Measurements from ENCODE around the gene ZNF582.
A peak's percentile ranks its signal among the peaks of the same experiment; 100 is the strongest.

Gene ZNF582

DNA sequence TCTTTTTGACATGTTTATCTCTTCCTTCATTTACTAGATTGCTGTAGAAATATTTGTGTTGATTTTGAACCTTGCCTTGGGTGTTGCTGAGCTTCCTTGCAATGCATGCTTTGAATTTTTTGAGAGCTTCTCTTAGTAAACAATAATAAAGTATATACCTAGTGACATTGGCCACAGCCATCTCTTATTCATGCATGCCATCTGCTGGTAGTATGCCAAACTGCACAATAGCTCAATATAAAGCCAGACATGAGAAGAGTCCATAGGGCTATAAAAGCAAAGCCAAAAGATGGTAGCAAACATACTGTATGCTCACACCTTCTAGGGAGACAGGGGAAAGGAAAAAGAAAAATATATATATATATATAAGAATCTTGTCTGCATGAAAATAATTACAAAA, 59.8 kb downstream of the ZNF582 start:
- TF ChIP-seq, protein P1, sequence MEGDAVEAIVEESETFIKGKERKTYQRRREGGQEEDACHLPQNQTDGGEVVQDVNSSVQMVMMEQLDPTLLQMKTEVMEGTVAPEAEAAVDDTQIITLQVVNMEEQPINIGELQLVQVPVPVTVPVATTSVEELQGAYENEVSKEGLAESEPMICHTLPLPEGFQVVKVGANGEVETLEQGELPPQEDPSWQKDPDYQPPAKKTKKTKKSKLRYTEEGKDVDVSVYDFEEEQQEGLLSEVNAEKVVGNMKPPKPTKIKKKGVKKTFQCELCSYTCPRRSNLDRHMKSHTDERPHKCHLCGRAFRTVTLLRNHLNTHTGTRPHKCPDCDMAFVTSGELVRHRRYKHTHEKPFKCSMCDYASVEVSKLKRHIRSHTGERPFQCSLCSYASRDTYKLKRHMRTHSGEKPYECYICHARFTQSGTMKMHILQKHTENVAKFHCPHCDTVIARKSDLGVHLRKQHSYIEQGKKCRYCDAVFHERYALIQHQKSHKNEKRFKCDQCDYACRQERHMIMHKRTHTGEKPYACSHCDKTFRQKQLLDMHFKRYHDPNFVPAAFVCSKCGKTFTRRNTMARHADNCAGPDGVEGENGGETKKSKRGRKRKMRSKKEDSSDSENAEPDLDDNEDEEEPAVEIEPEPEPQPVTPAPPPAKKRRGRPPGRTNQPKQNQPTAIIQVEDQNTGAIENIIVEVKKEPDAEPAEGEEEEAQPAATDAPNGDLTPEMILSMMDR (conservative IDR thresholded peaks at IDR 0.05; ENCODE audit: low read length) = peak; percentile 79
- peak; percentile 65 for DNase-seq (ENCODE audit: low read depth)
- no peak overlapping the region for H3K4me3 ChIP-seq (ENCODE audit: low read length)
